Adrenal gland (tissue), 19 donors: ENCODE results near the gene TMPRSS3. TPM values are rescaled to one million over a fixed set of nuclear protein-coding genes. Genes with fewer than 3 reads are reported as not detected.
A peak's percentile ranks its signal among the peaks of the same experiment; 100 is the strongest.

Experiments
- DNase-seq, 7 donors: peaks; one replicate each; pipeline ENCODE4 v3.0.0-alpha.2; 2019 to 2020
- H3K27ac ChIP-seq, 5 donors: fragments of 200-600 bp; sonication (generic) in 4 of 5; 1 replicate in 3 of 5; 2 replicates in 2 of 5; pipeline versions ENCODE4 v1.5.1 to v1.8.0; 2016 to 2020; ENCODE audit warnings: mild to moderate bottlenecking in 1 of 5
- H3K27me3 ChIP-seq: fragments of 200-600 bp; 2 replicates; pipeline ENCODE4 v1.8.0; 2021
- H3K36me3 ChIP-seq, 2 donors: fragments of 200-600 bp; replicated peaks in 1 of 2; 1 replicate in 1 of 2; 2 replicates in 1 of 2; pipeline versions ENCODE4 v1.5.1 to v1.8.0; 2018 to 2022
- H3K4me1 ChIP-seq, 2 donors: fragments of 200-600 bp; replicated peaks in 1 of 2; 1 replicate in 1 of 2; 2 replicates in 1 of 2; pipeline versions ENCODE4 v1.5.1 to v1.8.0; 2018 to 2021
- H3K4me3 ChIP-seq, 4 donors: fragments of 200-600 bp; sonication (generic) in 3 of 4; one replicate each; pipeline ENCODE4 v1.5.1; 2016 to 2018
- H3K9me3 ChIP-seq, 3 donors: fragments of 200-600 bp; sonication (generic) in 1 of 3; replicated peaks in 1 of 3; 1 replicate in 2 of 3; 2 replicates in 1 of 3; pipeline versions ENCODE4 v1.5.1 to v1.8.0; 2016 to 2021
- POLR2A ChIP-seq, 2 donors: fragments of 450-650 bp; IDR thresholded peaks; one replicate each; pipeline ENCODE4 v1.6.1; 2017; ENCODE audit warnings: antibody characterized with exemption in 2 of 2, mild to moderate bottlenecking in 2 of 2, moderate library complexity in 1 of 2
- WGBS, 4 donors: extraction: QIAGEN DNeasy Blood & Tissue Kit in 2 of 4; methylation state at CpG; one replicate each; pipeline versions ENCODE4 v1.1.5 to v1.1.7; 2013 to 2017; 5-methylcytosine and 5-hydroxymethylcytosine counted together
- intact Hi-C, 2 donors: fragments of 100-400 bp; cut with DNase I; formaldehyde crosslinking; loops; one replicate each; pipeline versions ENCODE4 v1.14.1 to v1.15.0; 2022 to 2023
- long read RNA-seq, 10 donors: library from polyadenylated mRNA in 3 of 10; unstranded in 2 of 10; stranded (forward) in 1 of 10; transcript quantifications; one replicate each; pipeline ENCODE4 v2.0.0 and lab custom pipeline, GENCODE V29; 2021 to 2026
- polyA plus RNA-seq, 3 donors: library from polyadenylated mRNA; stranded (reverse); fragments of 200-250 nt in 2 of 3; fragments of 350-450 nt in 1 of 3; fragmentation: Illumina TruSeq in 1 of 3; extraction: RNeasy Lipid Tissue Mini Kit (QIAGEN cat#74804) in 1 of 3; gene quantifications; one replicate each; pipeline ENCODE4 v1.2.3, GENCODE V29; 2013 to 2014
- total RNA-seq, 9 donors: library from RNA; depleted of rRNA in 4 of 9; stranded (reverse); fragments of >200 nt in 4 of 9; fragments of 120-200 nt in 1 of 9; fragmentation: NEBNext Ultra II Directional in 1 of 9; extraction: Animal tissue kit (Norgen Biotek cat#: 25700) in 1 of 9; gene quantifications; one replicate each; pipeline versions ENCODE4 v1.1.0 to v1.2.4, GENCODE V29; 2013 to 2023
- TF ChIP-seq, protein P1 (sequence below), 6 experiments: fragments of 450-650 bp in 4 of 6; fragments of 200-600 bp in 2 of 6; sonication (generic) in 1 of 6; IDR thresholded peaks; 1 replicate in 5 of 6; 2 replicates in 1 of 6; pipeline versions ENCODE4 v1.5.1 to v1.8.0; 2016 to 2021; ENCODE audit warnings: antibody characterized with exemption in 6 of 6, mild to moderate bottlenecking in 2 of 6, moderate library complexity in 1 of 6
- donor health status: healthy with polysubstance abuse.
- donor health status: Bipolar disorder and iron deficiency.
- donor health status: DM: yes; HTN: yes; CAD: no.
- donor health status: DM: no; HTN: no; CAD: no.
- donor health status: DM: no; HTN: no; CAD: no.
- donor health status: DM: yes; HTN: yes; CAD: no.

TMPRSS3 gene
- total RNA-seq, result 1 to 10 TPM in 3 of 9 donors, under 1 TPM in 4, not detected in 2; 0.14 to 2.9 (median 0.78) TPM
- under 1 TPM in 2 of 3 donors, not detected in 1; 0.18 to 0.37 TPM for polyA plus RNA-seq
- long read RNA-seq, donor 1, result 0 reads
- long read RNA-seq, donor 2, result 0 reads
- long read RNA-seq, donor 3, result 0 reads
- long read RNA-seq, donor 4, partial matches to known transcripts, result 0 of 2 reads
- long read RNA-seq, donor 4, other reads (novel, unspliced or antisense), result 1 of 2 reads
- long read RNA-seq, donor 5, partial matches to known transcripts, result 0 of 2 reads
- long read RNA-seq, donor 5, other reads (novel, unspliced or antisense), result 1 of 2 reads
- long read RNA-seq, donor 6, result 0 reads
- long read RNA-seq, donor 7, result 0 reads
- long read RNA-seq, donor 8, result 0 reads
- long read RNA-seq, donor 9, result 0 reads
- long read RNA-seq, donor 10, result 0 reads

- peak within 1 kb of the TSS in 1 of 5 donors; percentile 49 for H3K27ac ChIP-seq
- no peaks in the 10 kb centered on the region for H3K36me3 ChIP-seq
- no peaks in the 10 kb centered on the region for H3K4me1 ChIP-seq
- no peak within 1 kb of the TSS for H3K4me3 ChIP-seq
- peak in 1 of 7 donors; percentile 16 for DNase-seq
- no peaks in the 10 kb centered on the region for H3K9me3 ChIP-seq
- WGBS, 4 donors, result 68 to 87% (median 83%) methylated on average over 17 of the region's 17 CpGs
- no peaks in the 10 kb centered on the region for H3K27me3 ChIP-seq
- intact Hi-C loops, result no loop called here
- TF ChIP-seq, protein P1, sequence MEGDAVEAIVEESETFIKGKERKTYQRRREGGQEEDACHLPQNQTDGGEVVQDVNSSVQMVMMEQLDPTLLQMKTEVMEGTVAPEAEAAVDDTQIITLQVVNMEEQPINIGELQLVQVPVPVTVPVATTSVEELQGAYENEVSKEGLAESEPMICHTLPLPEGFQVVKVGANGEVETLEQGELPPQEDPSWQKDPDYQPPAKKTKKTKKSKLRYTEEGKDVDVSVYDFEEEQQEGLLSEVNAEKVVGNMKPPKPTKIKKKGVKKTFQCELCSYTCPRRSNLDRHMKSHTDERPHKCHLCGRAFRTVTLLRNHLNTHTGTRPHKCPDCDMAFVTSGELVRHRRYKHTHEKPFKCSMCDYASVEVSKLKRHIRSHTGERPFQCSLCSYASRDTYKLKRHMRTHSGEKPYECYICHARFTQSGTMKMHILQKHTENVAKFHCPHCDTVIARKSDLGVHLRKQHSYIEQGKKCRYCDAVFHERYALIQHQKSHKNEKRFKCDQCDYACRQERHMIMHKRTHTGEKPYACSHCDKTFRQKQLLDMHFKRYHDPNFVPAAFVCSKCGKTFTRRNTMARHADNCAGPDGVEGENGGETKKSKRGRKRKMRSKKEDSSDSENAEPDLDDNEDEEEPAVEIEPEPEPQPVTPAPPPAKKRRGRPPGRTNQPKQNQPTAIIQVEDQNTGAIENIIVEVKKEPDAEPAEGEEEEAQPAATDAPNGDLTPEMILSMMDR (IDR thresholded peaks at IDR 0.05), result no peak
- no peak for TF ChIP-seq POLR2A (IDR thresholded peaks at IDR 0.05)
These were observed at the start of gene TMPRSS3 for GRCh38 chr21:42395905-42396651. Gene TMPRSS3, minus strand, starts transcription at chr21:42396052. Its CDS starts 635 bp downstream, at chr21:42395417.

DNA sequence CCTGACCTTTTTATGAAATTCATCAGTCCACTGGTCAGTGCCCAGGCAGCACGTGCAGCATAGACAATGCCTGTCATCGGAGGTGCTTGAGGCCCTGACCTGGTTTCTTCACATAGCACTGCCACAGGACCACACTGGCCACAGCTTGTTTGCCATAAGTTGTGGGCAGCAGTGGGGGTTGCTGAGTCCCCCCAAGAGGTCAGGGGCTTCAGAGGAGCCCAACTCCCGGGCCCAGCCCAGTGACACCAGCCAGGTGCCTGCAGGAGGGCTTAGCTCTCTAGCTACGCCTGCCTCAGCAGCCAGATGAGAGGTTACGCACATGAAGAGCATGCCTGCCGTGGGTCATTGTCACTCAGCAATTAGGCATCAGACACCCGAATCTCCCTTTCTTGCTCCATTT lies 49.5 kb upstream of the TMPRSS3 start:
- intact Hi-C loops, result loop anchor here in 1 of 2 donors (5.0 kb wide), 2 partner anchors 138 to 303 kb away; no protein-coding TSS in a partner anchor
- no peak overlapping the region for H3K4me3 ChIP-seq
- WGBS, 4 donors, result 71 to 84% (median 77%) methylated on average over 4 to 7 of the region's 7 CpGs
- H3K36me3 ChIP-seq, result no peaks in the 10 kb centered on the region
- DNase-seq, result no peak
- no peaks in the 10 kb centered on the region for H3K9me3 ChIP-seq
- H3K4me1 ChIP-seq, result no peaks in the 10 kb centered on the region
- no peak overlapping the region for H3K27ac ChIP-seq
- H3K27me3 ChIP-seq, result no peaks in the 10 kb centered on the region
- TF ChIP-seq, protein P1 (IDR thresholded peaks at IDR 0.05), result no peak
- TF ChIP-seq POLR2A (IDR thresholded peaks at IDR 0.05), result no peak

- intact Hi-C loops, result loop anchor here in 1 of 2 donors (5.0 kb wide), 2 partner anchors 137 to 302 kb away; no protein-coding TSS in a partner anchor
These were observed 48.9 kb upstream of the TMPRSS3 start for GRCh38 chr21:42444745-42445059.

More at GRCh38 chr21:42444745-42445059, 48.9 kb upstream of the TMPRSS3 start:
- 65 to 92% (median 78%) methylated on average over 5 to 10 of the region's 10 CpGs for WGBS, 4 donors
- no peak overlapping the region for H3K4me3 ChIP-seq
- TF ChIP-seq POLR2A (IDR thresholded peaks at IDR 0.05), result no peak
- TF ChIP-seq, protein P1 (IDR thresholded peaks at IDR 0.05), result no peak
- no peaks in the 10 kb centered on the region for H3K27me3 ChIP-seq
- no peaks in the 10 kb centered on the region for H3K36me3 ChIP-seq
- no peak for DNase-seq
- H3K27ac ChIP-seq, result no peak overlapping the region
- no peaks in the 10 kb centered on the region for H3K4me1 ChIP-seq
- no peaks in the 10 kb centered on the region for H3K9me3 ChIP-seq
